Measurements from ENCODE around the gene LIPT1. TPM values are rescaled to one million over a fixed set of nuclear protein-coding genes. Genes with fewer than 3 reads are reported as not detected.

The LIPT1 gene
- 2.4 and 6.6 TPM in 2 replicates for total RNA-seq
- polyA plus RNA-seq = 4.7 and 10.9 TPM in 2 replicates

DNA sequence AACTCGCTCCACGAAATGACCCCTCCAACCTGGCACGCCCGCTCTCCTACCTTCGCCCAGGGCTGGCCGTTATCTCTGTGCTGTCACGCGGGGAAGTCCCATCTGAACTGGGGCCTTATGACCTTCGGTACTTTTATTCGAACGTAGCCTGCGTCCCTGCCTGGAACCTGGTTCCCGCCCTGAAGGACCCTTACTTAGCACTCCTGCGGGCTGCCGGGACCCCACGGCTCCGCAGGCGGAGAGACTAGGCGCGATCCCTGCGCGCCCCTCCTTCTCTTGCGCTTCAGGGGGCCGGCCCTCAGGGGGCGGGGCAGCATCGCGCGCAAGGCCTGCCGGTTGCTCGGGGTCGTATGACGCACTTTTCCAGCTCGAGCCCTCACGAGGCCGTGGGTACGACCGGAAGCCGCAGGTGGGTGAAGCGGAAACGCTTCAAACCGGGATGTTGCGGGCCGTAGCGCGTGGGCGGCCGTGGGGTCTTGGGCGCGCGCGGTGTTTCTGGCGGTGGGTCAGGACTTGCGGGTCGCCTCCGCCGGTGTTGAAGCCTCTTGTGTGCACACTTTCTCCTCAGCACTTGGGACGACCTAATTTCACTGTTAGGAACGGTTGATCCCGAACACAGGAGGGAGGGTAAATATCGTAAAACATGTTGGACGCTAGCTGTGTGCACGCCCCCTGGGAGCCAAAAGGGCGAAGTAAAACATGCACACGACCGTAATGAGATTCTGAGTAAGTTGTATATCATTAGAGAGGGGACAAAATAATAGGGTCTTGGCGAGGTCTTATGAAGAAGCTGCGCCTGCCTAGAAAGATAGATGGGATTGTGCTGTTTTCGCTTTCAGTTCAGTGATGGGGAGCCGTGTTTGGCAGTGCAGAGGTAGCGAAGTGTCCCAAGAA, at the start of gene LIPT1, which contains the start of gene TSGA10:
LIPT1 (plus strand) TSS at position 325 of the 894 bp plus-strand sequence. CDS start 6,991 bp downstream, outside the sequence.
TSGA10 (minus strand) TSS at position 300 of the 894 bp plus-strand sequence. CDS start 45,503 bp downstream, outside the sequence.
- peak within 1 kb of the TSS; percentile 72 for H3K4me3 ChIP-seq
- H3K4me1 ChIP-seq (ENCODE audit: low read depth) = peaks cover 13% of the 10 kb centered on the region
- TF ChIP-seq, protein P1, sequence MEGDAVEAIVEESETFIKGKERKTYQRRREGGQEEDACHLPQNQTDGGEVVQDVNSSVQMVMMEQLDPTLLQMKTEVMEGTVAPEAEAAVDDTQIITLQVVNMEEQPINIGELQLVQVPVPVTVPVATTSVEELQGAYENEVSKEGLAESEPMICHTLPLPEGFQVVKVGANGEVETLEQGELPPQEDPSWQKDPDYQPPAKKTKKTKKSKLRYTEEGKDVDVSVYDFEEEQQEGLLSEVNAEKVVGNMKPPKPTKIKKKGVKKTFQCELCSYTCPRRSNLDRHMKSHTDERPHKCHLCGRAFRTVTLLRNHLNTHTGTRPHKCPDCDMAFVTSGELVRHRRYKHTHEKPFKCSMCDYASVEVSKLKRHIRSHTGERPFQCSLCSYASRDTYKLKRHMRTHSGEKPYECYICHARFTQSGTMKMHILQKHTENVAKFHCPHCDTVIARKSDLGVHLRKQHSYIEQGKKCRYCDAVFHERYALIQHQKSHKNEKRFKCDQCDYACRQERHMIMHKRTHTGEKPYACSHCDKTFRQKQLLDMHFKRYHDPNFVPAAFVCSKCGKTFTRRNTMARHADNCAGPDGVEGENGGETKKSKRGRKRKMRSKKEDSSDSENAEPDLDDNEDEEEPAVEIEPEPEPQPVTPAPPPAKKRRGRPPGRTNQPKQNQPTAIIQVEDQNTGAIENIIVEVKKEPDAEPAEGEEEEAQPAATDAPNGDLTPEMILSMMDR (IDR thresholded peaks at IDR 0.05; ENCODE audit: low read depth, low read length) = no peak
- no peaks in the 10 kb centered on the region for H3K36me3 ChIP-seq
- peak; percentile 92 to 93 for DNase-seq (ENCODE audit: low read depth in 1 of 2, low spot score in 1 of 2)
- H3K27me3 ChIP-seq = no peaks in the 10 kb centered on the region
- no peaks in the 10 kb centered on the region for H3K9me3 ChIP-seq (ENCODE audit: low read depth)
- peak within 1 kb of the TSS; percentile 80 for H3K27ac ChIP-seq

DNA sequence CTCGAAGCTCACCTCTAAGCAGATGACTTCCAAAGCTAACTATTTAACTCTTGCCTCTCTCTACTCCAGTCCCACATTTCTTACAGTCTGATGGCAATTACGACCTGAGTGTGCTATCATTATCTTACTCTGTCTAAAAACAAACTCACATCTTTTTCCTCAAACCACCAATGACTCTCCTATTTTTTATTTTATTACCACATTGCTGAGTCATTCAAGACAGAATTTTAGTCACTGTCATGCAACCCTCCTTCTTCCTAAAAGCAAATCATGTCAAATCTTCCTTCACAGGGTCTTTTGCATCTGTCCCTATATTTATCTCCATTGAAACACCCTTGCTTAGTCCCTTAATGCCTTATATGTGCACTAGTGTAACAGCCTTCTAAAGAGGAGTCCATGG, 47.9 kb upstream of the LIPT1 start:
- Histone ChIP-seq H3K27ac (no peak overlapping the region), H3K36me3 (no peaks in the 10 kb centered on the region), H3K4me3 (no peak overlapping the region), H3K9me3 (ENCODE audit: low read depth) (no peaks in the 10 kb centered on the region), H3K27me3 (no peaks in the 10 kb centered on the region), H3K4me1 (ENCODE audit: low read depth) (no peaks in the 10 kb centered on the region)
- TF ChIP-seq, protein P1 (IDR thresholded peaks at IDR 0.05; ENCODE audit: low read depth, low read length) = no peak
- DNase-seq (ENCODE audit: low read depth in 1 of 2, low spot score in 1 of 2) = no peak

DNA sequence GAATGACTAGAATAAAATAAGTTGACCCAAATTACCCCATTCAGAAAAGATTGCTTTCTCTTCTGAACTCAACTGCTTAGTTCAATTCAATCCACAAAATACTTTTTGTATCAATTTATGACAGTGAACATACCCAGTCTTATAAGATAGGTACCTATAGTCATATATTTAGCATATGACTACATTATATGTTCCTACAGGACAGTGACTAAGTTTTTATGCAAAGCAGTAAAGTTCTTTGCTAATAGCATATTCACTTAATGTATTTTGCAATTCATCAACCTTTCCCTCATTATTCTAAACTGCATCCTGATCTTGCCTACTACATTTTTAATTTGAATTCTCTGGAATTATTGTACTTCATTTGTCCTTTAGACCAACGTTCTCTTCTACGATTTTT, 43.5 kb upstream of the LIPT1 start:
- no peaks in the 10 kb centered on the region for H3K9me3 ChIP-seq (ENCODE audit: low read depth)
- TF ChIP-seq, protein P1 (IDR thresholded peaks at IDR 0.05; ENCODE audit: low read depth, low read length) = no peak
- no peaks in the 10 kb centered on the region for H3K4me1 ChIP-seq (ENCODE audit: low read depth)
- no peak overlapping the region for H3K27ac ChIP-seq
- DNase-seq (ENCODE audit: low read depth in 1 of 2, low spot score in 1 of 2) = no peak
- no peaks in the 10 kb centered on the region for H3K36me3 ChIP-seq
- no peaks in the 10 kb centered on the region for H3K27me3 ChIP-seq
- H3K4me3 ChIP-seq = no peak overlapping the region

DNA sequence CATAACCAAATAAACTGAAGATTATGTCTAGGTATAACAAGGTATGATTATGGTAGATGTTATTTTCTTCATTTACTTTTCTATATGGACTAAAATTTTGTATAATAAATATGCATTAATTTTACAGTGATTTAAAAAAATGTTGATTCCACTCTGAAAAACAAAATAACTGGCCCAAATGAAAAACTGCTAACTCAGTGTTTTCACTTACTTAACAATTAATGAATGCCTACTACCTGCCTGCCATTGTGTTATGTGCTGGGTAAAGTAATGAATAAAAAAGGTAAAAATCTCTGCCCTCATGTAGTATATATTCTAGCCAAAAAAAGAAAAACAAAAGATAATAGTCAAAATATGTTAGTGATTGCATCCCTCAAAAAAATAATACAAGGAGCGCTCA, 42.8 kb upstream of the LIPT1 start:
- H3K4me1 ChIP-seq (ENCODE audit: low read depth) = no peaks in the 10 kb centered on the region
- no peak overlapping the region for H3K4me3 ChIP-seq
- no peak for DNase-seq (ENCODE audit: low read depth in 1 of 2, low spot score in 1 of 2)
- no peaks in the 10 kb centered on the region for H3K27me3 ChIP-seq
- no peaks in the 10 kb centered on the region for H3K9me3 ChIP-seq (ENCODE audit: low read depth)
- no peaks in the 10 kb centered on the region for H3K36me3 ChIP-seq
- H3K27ac ChIP-seq = no peak overlapping the region
- TF ChIP-seq, protein P1 (IDR thresholded peaks at IDR 0.05; ENCODE audit: low read depth, low read length) = no peak

DNA sequence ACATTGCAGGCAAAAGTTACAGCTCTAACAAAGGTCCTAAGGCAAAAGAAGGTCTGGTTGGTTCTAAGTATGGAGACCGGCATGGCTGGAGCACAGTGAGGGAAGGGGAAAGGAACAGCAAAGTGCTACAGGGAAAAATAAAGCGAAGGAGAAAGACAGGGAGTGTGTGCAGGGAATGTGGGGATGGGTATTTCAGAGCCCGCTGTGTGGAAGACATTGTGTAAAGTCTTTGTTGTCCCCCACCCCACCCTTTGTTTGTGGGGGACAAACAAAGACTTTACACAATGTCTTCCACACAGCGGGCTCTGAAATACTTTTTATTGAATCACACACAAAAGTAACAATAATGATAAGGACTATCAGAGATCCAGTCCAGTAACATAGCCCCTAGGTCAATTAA, 42.1 kb upstream of the LIPT1 start:
- Histone ChIP-seq H3K27me3 (no peaks in the 10 kb centered on the region), H3K27ac (no peak overlapping the region), H3K9me3 (ENCODE audit: low read depth) (no peaks in the 10 kb centered on the region), H3K4me1 (ENCODE audit: low read depth) (no peaks in the 10 kb centered on the region), H3K36me3 (no peaks in the 10 kb centered on the region), H3K4me3 (no peak overlapping the region)
- TF ChIP-seq, protein P1 (IDR thresholded peaks at IDR 0.05; ENCODE audit: low read depth, low read length) = no peak
- DNase-seq (ENCODE audit: low read depth in 1 of 2, low spot score in 1 of 2) = no peak

All from cardiac muscle cell (in vitro differentiated cells and primary cell).